SK-N-SH treated with all-trans-retinoic acid at 6 μM for 48 hours (cell line): ENCODE data around the gene SH3RF1.

Experiments
- ESRRG ChIP-seq: fragments of 250-450 bp; sonication (Bioruptor Pico); IDR thresholded peaks from 2 replicates; pipeline ENCODE4 v1.6.1; 2021; ENCODE audit warnings: mild to moderate bottlenecking
- PPARA ChIP-seq: fragments of 250-450 bp; sonication (Bioruptor Pico); IDR thresholded peaks from 2 replicates; pipeline ENCODE4 v1.5.0; 2020; ENCODE audit warnings: mild to moderate bottlenecking, borderline replicate concordance
- RARB ChIP-seq: fragments of 250-450 bp; sonication (Bioruptor Pico); IDR thresholded peaks from 2 replicates; pipeline ENCODE4 v1.8.0; 2021; ENCODE audit warnings: mild to moderate bottlenecking, moderate library complexity
- ZC3H10 ChIP-seq: fragments of 250-450 bp; sonication (Bioruptor Pico); IDR thresholded peaks from 2 replicates; pipeline ENCODE4 v1.5.1; 2021; ENCODE audit warnings: mild to moderate bottlenecking, moderate library complexity
- TF ChIP-seq, protein P1 (sequence below): fragments of 250-450 bp; sonication (Bioruptor Pico); IDR thresholded peaks from 2 replicates; pipeline ENCODE4 v1.8.0; 2020; ENCODE audit warnings: mild to moderate bottlenecking, moderate library complexity, borderline replicate concordance
- TF ChIP-seq, protein P2 (sequence below): fragments of 250-450 bp; sonication (Bioruptor Pico); IDR thresholded peaks from 2 replicates; pipeline ENCODE4 v1.5.1; 2020; ENCODE audit warnings: low read depth, mild to moderate bottlenecking, moderate library complexity

DNA sequence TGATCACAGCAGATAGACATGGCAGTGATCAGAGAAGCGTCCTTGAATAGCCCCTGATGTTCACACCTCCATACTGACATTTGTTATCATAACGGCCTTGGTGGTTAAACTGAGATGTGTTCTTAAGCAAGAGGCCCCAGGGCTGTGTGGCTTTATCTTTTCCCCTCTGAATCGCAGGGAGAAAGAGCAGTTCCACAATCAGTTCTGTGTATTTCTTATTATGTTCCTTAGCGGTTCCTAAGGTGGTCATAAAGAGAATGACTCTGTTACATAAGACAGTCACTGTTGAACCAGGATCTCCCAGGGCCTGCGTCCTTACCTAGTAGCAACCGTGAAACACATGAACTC, 207.9 kb downstream of the SH3RF1 start:
- TF ChIP-seq ESRRG (CRISPR knock-in tag) (no peak), PPARA (CRISPR knock-in tag) (no peak), RARB (CRISPR knock-in tag) (no peak), ZC3H10 (CRISPR knock-in tag) (no peak)
- TF ChIP-seq, protein P1, sequence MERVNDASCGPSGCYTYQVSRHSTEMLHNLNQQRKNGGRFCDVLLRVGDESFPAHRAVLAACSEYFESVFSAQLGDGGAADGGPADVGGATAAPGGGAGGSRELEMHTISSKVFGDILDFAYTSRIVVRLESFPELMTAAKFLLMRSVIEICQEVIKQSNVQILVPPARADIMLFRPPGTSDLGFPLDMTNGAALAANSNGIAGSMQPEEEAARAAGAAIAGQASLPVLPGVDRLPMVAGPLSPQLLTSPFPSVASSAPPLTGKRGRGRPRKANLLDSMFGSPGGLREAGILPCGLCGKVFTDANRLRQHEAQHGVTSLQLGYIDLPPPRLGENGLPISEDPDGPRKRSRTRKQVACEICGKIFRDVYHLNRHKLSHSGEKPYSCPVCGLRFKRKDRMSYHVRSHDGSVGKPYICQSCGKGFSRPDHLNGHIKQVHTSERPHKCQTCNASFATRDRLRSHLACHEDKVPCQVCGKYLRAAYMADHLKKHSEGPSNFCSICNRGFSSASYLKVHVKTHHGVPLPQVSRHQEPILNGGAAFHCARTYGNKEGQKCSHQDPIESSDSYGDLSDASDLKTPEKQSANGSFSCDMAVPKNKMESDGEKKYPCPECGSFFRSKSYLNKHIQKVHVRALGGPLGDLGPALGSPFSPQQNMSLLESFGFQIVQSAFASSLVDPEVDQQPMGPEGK (CRISPR knock-in tag): no peak
- TF ChIP-seq, protein P2, sequence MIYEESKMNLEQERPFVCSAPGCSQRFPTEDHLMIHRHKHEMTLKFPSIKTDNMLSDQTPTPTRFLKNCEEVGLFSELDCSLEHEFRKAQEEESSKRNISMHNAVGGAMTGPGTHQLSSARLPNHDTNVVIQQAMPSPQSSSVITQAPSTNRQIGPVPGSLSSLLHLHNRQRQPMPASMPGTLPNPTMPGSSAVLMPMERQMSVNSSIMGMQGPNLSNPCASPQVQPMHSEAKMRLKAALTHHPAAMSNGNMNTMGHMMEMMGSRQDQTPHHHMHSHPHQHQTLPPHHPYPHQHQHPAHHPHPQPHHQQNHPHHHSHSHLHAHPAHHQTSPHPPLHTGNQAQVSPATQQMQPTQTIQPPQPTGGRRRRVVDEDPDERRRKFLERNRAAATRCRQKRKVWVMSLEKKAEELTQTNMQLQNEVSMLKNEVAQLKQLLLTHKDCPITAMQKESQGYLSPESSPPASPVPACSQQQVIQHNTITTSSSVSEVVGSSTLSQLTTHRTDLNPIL (CRISPR knock-in tag): no peak
